Measurements from ENCODE around the gene THRB.

Gene THRB

GRCh38 chr3:24357635-24358034, 137.0 kb downstream of the THRB start:
- H3K4me1 Mint-ChIP-seq (ENCODE audit: low read depth) = no peaks in the 10 kb centered on the region
- no peaks in the 10 kb centered on the region for H3K36me3 Mint-ChIP-seq (ENCODE audit: low read depth)
- H3K4me3 Mint-ChIP-seq = no peak overlapping the region
- no peaks in the 10 kb centered on the region for H3K27me3 Mint-ChIP-seq (ENCODE audit: low read depth)
- no peak for DNase-seq (ENCODE audit: low spot score)
- no peaks in the 10 kb centered on the region for H3K9me3 Mint-ChIP-seq
- H3K27ac Mint-ChIP-seq = no peak overlapping the region

GRCh38 chr3:24355806-24356205, 138.8 kb downstream of the THRB start:
- H3K4me3 Mint-ChIP-seq = no peak overlapping the region
- H3K9me3 Mint-ChIP-seq = no peaks in the 10 kb centered on the region
- H3K27ac Mint-ChIP-seq = no peak overlapping the region
- H3K4me1 Mint-ChIP-seq (ENCODE audit: low read depth) = no peaks in the 10 kb centered on the region
- H3K27me3 Mint-ChIP-seq (ENCODE audit: low read depth) = no peaks in the 10 kb centered on the region
- no peaks in the 10 kb centered on the region for H3K36me3 Mint-ChIP-seq (ENCODE audit: low read depth)
- DNase-seq (ENCODE audit: low spot score) = no peak

GRCh38 chr3:24354230-24354629, 140.4 kb downstream of the THRB start:
- no peak overlapping the region for H3K27ac Mint-ChIP-seq
- H3K27me3 Mint-ChIP-seq (ENCODE audit: low read depth) = no peaks in the 10 kb centered on the region
- H3K9me3 Mint-ChIP-seq = no peaks in the 10 kb centered on the region
- DNase-seq (ENCODE audit: low spot score) = no peak
- H3K4me3 Mint-ChIP-seq = no peak overlapping the region
- H3K4me1 Mint-ChIP-seq (ENCODE audit: low read depth) = no peaks in the 10 kb centered on the region
- H3K36me3 Mint-ChIP-seq (ENCODE audit: low read depth) = no peaks in the 10 kb centered on the region

- Mint-ChIP-seq H3K27ac (no peak overlapping the region), H3K36me3 (ENCODE audit: low read depth) (no peaks in the 10 kb centered on the region), H3K27me3 (ENCODE audit: low read depth) (no peaks in the 10 kb centered on the region), H3K4me3 (no peak overlapping the region), H3K9me3 (no peaks in the 10 kb centered on the region), H3K4me1 (ENCODE audit: low read depth) (no peaks in the 10 kb centered on the region)
- DNase-seq (ENCODE audit: low spot score) = no peak
These were observed 141.6 kb downstream of the THRB start for GRCh38 chr3:24352893-24353553.

- Mint-ChIP-seq H3K4me3 (no peak overlapping the region), H3K4me1 (ENCODE audit: low read depth) (no peaks in the 10 kb centered on the region), H3K27me3 (ENCODE audit: low read depth) (no peaks in the 10 kb centered on the region), H3K9me3 (no peaks in the 10 kb centered on the region), H3K27ac (no peak overlapping the region), H3K36me3 (ENCODE audit: low read depth) (no peaks in the 10 kb centered on the region)
- DNase-seq (ENCODE audit: low spot score) = no peak
These were observed 142.7 kb downstream of the THRB start for GRCh38 chr3:24351779-24352469.

- Mint-ChIP-seq H3K27me3 (ENCODE audit: low read depth) (no peaks in the 10 kb centered on the region), H3K4me1 (ENCODE audit: low read depth) (no peaks in the 10 kb centered on the region), H3K27ac (no peak overlapping the region), H3K4me3 (no peak overlapping the region), H3K9me3 (no peaks in the 10 kb centered on the region), H3K36me3 (ENCODE audit: low read depth) (no peaks in the 10 kb centered on the region)
- DNase-seq (ENCODE audit: low spot score) = no peak
These were observed 145.2 kb downstream of the THRB start for GRCh38 chr3:24349367-24350019.

- Mint-ChIP-seq H3K4me1 (ENCODE audit: low read depth) (no peaks in the 10 kb centered on the region), H3K4me3 (no peak overlapping the region), H3K27ac (no peak overlapping the region), H3K27me3 (ENCODE audit: low read depth) (no peaks in the 10 kb centered on the region), H3K9me3 (no peaks in the 10 kb centered on the region), H3K36me3 (ENCODE audit: low read depth) (no peaks in the 10 kb centered on the region)
- DNase-seq (ENCODE audit: low spot score) = no peak
These were observed 146.3 kb downstream of the THRB start for GRCh38 chr3:24348348-24348747.

- Mint-ChIP-seq H3K9me3 (no peaks in the 10 kb centered on the region), H3K27me3 (ENCODE audit: low read depth) (no peaks in the 10 kb centered on the region), H3K4me3 (no peak overlapping the region), H3K27ac (no peak overlapping the region), H3K4me1 (ENCODE audit: low read depth) (peaks cover 2% of the 10 kb centered on the region), H3K36me3 (ENCODE audit: low read depth) (no peaks in the 10 kb centered on the region)
- no peak for DNase-seq (ENCODE audit: low spot score)
These were observed 149.7 kb downstream of the THRB start for GRCh38 chr3:24344784-24345439.

- H3K36me3 Mint-ChIP-seq (ENCODE audit: low read depth) = no peaks in the 10 kb centered on the region
- H3K27me3 Mint-ChIP-seq (ENCODE audit: low read depth) = no peaks in the 10 kb centered on the region
- no peaks in the 10 kb centered on the region for H3K9me3 Mint-ChIP-seq
- no peak overlapping the region for H3K27ac Mint-ChIP-seq
- no peak overlapping the region for H3K4me3 Mint-ChIP-seq
- no peak for DNase-seq (ENCODE audit: low spot score)
- peaks cover 2% of the 10 kb centered on the region for H3K4me1 Mint-ChIP-seq (ENCODE audit: low read depth)
These were observed 151.4 kb downstream of the THRB start for GRCh38 chr3:24343084-24343783.

GRCh38 chr3:24342275-24342674, 152.4 kb downstream of the THRB start:
- H3K27ac Mint-ChIP-seq = no peak overlapping the region
- H3K9me3 Mint-ChIP-seq = no peaks in the 10 kb centered on the region
- no peaks in the 10 kb centered on the region for H3K36me3 Mint-ChIP-seq (ENCODE audit: low read depth)
- DNase-seq (ENCODE audit: low spot score) = no peak
- H3K27me3 Mint-ChIP-seq (ENCODE audit: low read depth) = no peaks in the 10 kb centered on the region
- no peak overlapping the region for H3K4me3 Mint-ChIP-seq
- peaks cover 2% of the 10 kb centered on the region for H3K4me1 Mint-ChIP-seq (ENCODE audit: low read depth)

- peaks cover 2% of the 10 kb centered on the region for H3K4me1 Mint-ChIP-seq (ENCODE audit: low read depth)
These were observed 153.0 kb downstream of the THRB start for GRCh38 chr3:24341668-24342067.

GRCh38 chr3:24340966-24341365, 153.7 kb downstream of the THRB start:
- Mint-ChIP-seq H3K4me3 (no peak overlapping the region), H3K4me1 (ENCODE audit: low read depth) (peaks cover 2% of the 10 kb centered on the region), H3K27me3 (ENCODE audit: low read depth) (no peaks in the 10 kb centered on the region), H3K27ac (no peak overlapping the region), H3K36me3 (ENCODE audit: low read depth) (no peaks in the 10 kb centered on the region), H3K9me3 (no peaks in the 10 kb centered on the region)
- DNase-seq (ENCODE audit: low spot score) = no peak

More at GRCh38 chr3:24341668-24342067, 153.0 kb downstream of the THRB start:
- H3K36me3 Mint-ChIP-seq (ENCODE audit: low read depth) = no peaks in the 10 kb centered on the region
- DNase-seq (ENCODE audit: low spot score) = no peak
- no peak overlapping the region for H3K4me3 Mint-ChIP-seq
- no peaks in the 10 kb centered on the region for H3K9me3 Mint-ChIP-seq
- no peak overlapping the region for H3K27ac Mint-ChIP-seq
- no peaks in the 10 kb centered on the region for H3K27me3 Mint-ChIP-seq (ENCODE audit: low read depth)

GRCh38 chr3:24340161-24340560, 154.5 kb downstream of the THRB start:
- H3K4me3 Mint-ChIP-seq = no peak overlapping the region
- no peaks in the 10 kb centered on the region for H3K36me3 Mint-ChIP-seq (ENCODE audit: low read depth)
- H3K27me3 Mint-ChIP-seq (ENCODE audit: low read depth) = no peaks in the 10 kb centered on the region
- no peak for DNase-seq (ENCODE audit: low spot score)
- peaks cover 2% of the 10 kb centered on the region for H3K4me1 Mint-ChIP-seq (ENCODE audit: low read depth)
- no peaks in the 10 kb centered on the region for H3K9me3 Mint-ChIP-seq
- no peak overlapping the region for H3K27ac Mint-ChIP-seq
